GM19023 (cell line): ENCODE measurements around the gene TNFRSF19.

Experiments
- ATAC-seq: cut with Tn5 transposase; IDR thresholded peaks from one replicate; pipeline ENCODE4 v1.9.1; 2021; ENCODE audit warnings: mild to moderate bottlenecking, moderate library complexity; ENCODE audit not compliant: unreplicated experiment

TNFRSF19 gene

DNA sequence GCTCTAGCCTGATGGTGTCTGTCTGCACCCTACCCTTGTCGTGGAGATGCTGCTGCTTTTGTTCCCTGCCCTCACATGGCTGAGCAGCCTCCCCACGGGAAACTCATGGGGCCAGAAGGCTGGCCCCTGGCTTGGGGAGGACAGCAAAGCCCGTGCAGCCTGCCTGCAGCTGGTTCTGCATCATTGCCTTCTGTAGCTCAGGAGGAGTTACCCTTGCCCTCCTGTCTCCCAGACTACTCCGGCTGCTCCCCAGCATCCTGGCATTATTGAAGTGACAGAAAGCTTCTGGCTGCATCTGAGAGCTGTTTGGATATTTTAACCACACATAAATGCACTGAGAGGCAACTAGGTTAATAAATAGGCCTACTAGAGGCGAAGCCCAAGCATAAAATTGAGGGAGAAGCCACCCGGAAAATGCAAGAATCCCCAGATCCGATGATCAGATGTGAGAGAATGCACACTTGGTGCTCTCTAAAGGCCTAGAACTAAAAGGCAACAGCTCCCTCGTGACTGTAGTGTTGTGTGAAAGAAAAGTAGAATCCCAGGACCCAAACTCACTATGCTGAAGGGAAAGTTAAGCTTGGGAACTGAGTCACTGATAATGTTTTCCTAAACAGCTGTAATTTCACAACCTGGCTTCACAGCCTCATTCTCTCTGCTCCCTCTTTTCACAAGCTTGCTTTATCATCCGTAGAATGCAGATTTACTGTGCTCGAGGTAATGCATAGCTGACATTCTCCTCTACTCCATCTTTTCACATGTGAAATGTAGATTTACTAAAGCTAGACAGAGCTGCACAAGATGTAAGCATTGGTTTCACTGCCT lies 110.8 kb downstream of the TNFRSF19 start:
- no peak for ATAC-seq

DNA sequence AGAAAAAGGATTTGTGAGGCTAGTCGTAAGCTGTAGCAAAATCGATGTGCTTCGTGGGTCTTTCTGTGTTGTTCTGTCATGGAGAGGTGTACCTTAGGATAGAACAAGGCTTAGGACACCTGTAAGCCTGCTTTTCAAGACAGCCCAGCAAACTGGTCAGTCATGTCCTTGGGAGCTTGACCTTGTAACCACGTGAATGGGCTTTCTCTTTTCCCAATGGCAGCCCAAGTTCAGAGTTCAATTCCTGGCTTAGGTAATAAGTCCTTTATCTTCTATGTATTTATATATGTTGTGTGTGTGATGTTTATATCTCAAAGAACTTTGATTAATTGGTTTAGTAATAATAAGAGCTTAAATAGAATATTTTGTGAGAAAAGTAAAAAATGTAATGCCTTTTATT lies 112.9 kb downstream of the TNFRSF19 start:
- ATAC-seq, result no peak

GRCh38 chr13:23684647-23685046 lies 114.4 kb downstream of the TNFRSF19 start:
- ATAC-seq, result no peak

- no peak for ATAC-seq
These were observed 115.2 kb downstream of the TNFRSF19 start for GRCh38 chr13:23685416-23685815.

DNA sequence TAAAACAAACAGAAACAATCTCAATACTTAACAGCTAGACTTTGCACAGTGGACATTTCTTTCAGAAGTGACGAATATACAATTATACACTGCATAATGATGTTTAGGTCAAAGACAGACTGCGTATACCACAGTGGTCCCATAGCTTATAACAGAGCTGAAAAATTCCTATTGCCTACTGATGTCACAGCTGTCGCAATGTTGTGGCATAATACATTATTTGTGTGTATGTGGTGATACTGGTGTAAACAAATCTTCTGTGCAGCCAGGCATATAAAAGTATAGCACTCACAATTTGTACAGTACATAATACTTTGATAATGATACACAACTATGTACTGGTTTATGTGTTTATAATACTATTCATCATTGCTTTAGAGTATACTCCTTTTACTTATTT lies 116.7 kb downstream of the TNFRSF19 start:
- no peak for ATAC-seq

GRCh38 chr13:23687614-23688013 lies 117.4 kb downstream of the TNFRSF19 start:
- no peak for ATAC-seq

GRCh38 chr13:23688336-23688735 lies 118.1 kb downstream of the TNFRSF19 start:
- no peak for ATAC-seq

DNA sequence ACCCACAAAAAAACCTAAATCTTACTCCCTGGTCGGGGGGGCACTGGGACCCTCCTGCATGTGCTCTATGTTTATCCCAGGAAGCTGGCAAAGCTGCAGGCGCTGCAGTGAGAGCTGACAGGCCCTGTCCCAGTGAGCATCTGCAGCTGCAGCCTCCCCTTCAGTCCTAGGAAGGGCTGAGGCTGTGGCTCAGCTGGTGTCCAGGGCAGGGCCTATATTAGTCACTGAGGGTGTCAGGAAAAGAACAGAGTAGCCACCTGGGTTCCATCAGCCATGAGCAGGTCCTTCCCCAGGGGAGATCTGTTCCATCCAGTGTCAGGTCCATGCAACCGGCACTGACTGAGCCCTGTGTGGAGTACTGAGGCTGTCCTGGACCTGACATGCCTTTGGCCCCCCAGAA lies 120.5 kb downstream of the TNFRSF19 start:
- no peak for ATAC-seq

DNA sequence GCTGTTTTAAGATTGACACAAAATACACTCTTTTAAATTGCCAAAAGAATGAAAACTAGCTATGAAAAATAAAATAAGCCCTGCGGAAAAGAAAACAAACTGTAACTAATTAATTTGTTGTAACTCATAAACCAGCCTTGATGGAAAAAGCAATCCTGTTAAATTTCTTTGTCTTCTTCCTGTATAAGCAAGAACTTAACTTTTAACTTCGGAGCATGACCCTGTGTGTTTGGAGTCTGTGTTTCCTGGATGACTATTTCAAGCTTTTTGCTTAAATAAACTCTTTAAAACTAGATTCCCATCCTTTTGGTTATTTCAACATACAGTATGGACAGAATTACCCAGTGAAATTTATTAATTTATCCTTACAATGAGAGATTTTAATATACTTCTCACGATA lies 122.6 kb downstream of the TNFRSF19 start:
- no peak for ATAC-seq

DNA sequence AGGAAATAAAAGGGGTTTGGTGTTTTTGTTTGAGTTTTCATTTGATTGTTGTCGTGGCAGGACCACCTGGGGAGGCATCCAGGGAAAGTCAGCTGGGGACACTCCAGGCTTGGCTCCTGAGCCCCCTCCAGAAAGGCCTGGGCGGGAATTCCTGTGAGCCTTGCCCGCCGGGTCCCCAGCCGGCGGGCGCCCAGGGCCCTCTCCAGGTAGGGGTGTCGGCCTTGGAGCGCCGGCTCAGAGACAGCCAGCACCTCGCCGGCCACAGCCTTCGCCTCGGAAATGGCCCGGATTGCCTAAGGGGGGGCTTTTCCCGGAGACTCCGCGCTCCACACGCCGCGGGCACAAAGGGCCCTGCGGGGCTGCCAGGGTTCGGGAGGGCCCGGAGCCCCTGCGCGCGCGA lies 125.0 kb downstream of the TNFRSF19 start:
- no peak for ATAC-seq

DNA sequence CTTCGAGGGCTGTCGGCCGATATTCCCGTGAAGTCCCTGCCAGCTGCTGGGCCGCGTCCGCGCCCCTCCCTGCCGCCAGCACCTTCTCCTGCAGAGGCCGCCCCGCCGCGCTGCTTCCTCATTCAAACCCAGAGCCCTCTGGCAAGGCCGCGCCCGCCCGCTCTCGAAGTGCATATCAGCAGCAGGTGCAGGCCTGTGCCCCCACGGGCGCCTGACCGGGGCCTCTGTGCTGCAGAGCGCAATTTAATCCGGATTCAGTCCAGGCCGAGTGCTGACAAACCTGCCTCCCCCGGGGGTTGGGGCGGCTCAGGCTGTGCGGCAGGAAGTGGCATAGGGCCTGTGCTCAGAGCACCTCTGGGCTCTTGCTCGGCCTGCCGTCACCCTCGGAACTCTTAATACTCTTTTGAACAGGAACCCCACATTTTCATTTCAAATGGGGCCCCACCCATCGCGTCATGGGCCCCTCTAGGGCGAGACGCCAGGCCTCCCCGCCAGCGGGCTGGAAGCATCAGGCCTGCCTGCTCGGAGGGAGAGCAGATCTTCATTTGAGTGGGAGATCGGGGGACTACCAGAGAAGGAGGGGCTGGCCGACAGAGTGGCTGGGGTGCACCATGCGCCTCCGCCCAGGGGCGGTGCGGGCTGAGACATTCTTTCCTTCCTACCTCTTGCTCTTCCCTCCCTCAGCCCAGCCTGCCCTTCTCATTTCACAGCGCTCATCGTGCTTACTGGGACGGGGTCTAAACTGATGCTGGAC lies 125.7 kb downstream of the TNFRSF19 start:
- ATAC-seq, result peak; percentile 82

- no peak for ATAC-seq
These were observed 126.4 kb downstream of the TNFRSF19 start for GRCh38 chr13:23696610-23697009.

- ATAC-seq, result no peak
These were observed 127.6 kb downstream of the TNFRSF19 start for GRCh38 chr13:23697772-23698313.

DNA sequence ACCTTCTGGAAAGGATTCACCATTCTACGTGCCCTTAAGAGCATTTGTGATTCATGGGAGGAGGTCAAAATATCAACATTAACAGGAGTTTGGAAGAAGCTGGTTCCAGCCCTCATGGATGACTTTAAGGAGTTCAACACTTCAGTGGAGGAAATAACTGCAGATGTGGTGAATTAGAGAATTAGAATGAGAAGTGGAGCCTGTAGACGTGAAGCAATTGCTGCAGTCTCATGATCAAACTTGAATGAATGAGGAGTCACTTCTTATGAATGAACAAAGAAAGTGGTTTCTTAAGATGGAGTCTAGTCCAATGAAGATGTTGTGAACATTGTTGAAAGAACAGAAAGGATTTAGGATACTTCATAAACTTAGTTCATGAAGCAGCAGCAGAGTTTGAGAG lies 129.1 kb downstream of the TNFRSF19 start:
- ATAC-seq, result no peak

- ATAC-seq, result no peak
These were observed 131.0 kb downstream of the TNFRSF19 start for GRCh38 chr13:23701186-23701585.

DNA sequence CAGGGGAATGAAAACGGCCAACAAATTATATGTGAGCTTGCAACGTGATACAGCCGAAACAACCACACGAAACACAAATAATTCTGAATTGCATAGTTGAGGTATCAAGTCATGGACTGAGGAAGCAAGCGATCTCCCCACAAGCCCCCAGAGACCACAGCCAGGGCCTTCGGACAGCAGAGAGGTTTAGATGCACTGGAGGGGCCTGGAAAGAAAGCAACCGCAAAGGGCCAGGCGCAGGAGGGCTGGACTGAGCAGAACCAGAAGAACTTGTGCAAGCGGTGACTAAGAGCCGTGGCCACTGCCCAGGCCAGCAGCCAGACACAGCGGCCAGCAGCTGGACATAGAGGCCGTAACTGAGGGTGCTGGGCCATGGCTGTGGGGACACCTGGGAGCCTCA lies 131.4 kb downstream of the TNFRSF19 start:
- no peak for ATAC-seq

GRCh38 chr13:23703246-23703860 lies 133.1 kb downstream of the TNFRSF19 start:
- ATAC-seq, result no peak

- no peak for ATAC-seq
These were observed 135.4 kb downstream of the TNFRSF19 start for GRCh38 chr13:23705583-23705982.

DNA sequence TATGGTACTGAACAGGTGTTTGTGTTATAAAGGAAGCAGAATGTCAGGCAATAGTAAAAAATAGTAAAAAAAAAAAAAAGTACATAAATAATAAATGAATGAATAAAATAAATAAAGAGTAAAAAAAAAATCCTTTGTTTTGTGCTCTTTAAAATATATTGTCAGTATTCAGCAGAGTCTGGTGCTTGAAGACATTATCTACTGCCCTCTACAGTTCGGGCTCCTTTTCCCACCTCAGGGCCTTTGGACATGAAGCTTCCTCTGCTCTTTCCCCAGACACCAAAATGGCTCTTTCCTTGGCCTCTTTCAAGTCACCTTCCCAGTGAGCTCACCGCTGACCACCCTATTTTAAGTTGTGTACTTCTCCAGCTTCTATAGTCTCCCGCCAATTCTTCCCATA lies 137.5 kb downstream of the TNFRSF19 start:
- no peak for ATAC-seq

- ATAC-seq, result no peak
These were observed 139.3 kb downstream of the TNFRSF19 start for GRCh38 chr13:23709536-23709935.

DNA sequence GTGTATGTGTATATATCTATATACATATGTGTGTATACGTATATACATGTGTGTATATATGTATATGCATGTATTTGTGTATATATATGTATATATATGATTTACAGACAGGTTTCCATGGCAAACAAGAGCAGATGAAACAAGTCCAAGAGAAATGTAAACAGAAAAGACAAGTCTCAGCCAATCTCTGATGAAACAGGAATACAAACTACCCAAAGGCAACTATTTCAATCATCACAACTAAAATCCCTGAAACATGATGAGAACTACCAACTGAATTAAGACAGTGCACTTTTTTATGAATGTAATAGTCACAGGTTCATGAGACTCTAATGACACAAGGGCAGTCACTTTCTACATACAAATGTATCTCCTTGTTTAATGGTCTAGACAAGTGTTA lies 140.2 kb downstream of the TNFRSF19 start:
- no peak for ATAC-seq

GRCh38 chr13:23711355-23711754 lies 141.1 kb downstream of the TNFRSF19 start:
- no peak for ATAC-seq
